ENCODE data around the gene POFUT1.
"Not testable (repeated sequence)": the region's sequence is repeated elsewhere in the genome, so short reads cannot be mapped to it uniquely, and the experiment has no call there.

The POFUT1 gene

DNA sequence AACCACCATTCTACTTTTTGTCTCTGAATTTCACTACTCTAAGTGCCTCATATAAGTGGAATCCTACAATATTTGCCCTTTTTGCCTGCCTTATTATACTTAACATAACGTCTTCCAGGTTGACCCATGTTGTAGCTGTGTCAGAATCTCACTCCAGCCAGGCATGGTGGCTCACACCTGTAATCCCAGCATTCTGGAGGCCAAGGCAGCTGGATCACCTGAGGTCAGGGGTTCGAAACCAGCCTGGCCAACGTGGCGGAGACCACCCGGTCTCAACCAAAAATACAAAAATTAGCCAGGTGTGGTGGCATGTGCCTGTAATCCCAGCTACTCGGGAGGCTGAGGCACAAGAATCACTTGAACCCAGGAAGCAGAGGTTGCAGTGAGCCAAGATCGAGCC, 30.0 kb upstream of the POFUT1 start:
- not testable (repeated sequence) for H2BK12ac ChIP-seq (ENCODE audit: low read length); DNase-seq (ENCODE audit: low spot score); H3K79me1 ChIP-seq (ENCODE audit: low read depth, low read length); H3K4me3 ChIP-seq (ENCODE audit: low read length in 2 of 2); H3K4ac ChIP-seq (ENCODE audit: low read length); H3K27ac ChIP-seq (replicated peaks; ENCODE audit: low read length); H3K9me3 ChIP-seq (replicated peaks in 1 of 2; ENCODE audit: control insufficient read depth in 2 of 2, insufficient read depth in 1 of 2, low read depth in 1 of 2, low read length in 2 of 2); H4K91ac ChIP-seq (ENCODE audit: low read depth, low read length, poor library complexity); H3K27me3 ChIP-seq (ENCODE audit: control insufficient read depth in 3 of 3, insufficient read depth in 3 of 3, low read depth in 1 of 3, low read length in 3 of 3); H2BK15ac ChIP-seq (ENCODE audit: low read length); H3K9ac ChIP-seq (ENCODE audit: low read depth, low read length, poor library complexity); H2BK5ac ChIP-seq (ENCODE audit: low read length); H4K8ac ChIP-seq (ENCODE audit: low read depth, low read length); H3K23ac ChIP-seq (ENCODE audit: low read depth, low read length, poor library complexity); H2AK5ac ChIP-seq (ENCODE audit: low read depth, low read length); H2AFZ ChIP-seq (ENCODE audit: low read length); H3K14ac ChIP-seq (ENCODE audit: low read length); H3K18ac ChIP-seq (ENCODE audit: low read length); H3K36me3 ChIP-seq (replicated peaks in 1 of 2; ENCODE audit: control insufficient read depth in 2 of 2, insufficient read depth in 2 of 2, low read length in 2 of 2); H3K4me1 ChIP-seq (ENCODE audit: control insufficient read depth in 2 of 2, insufficient read depth in 1 of 2, low read depth in 1 of 2, low read length in 2 of 2); H2BK120ac ChIP-seq (ENCODE audit: low read depth, low read length); H3K4me2 ChIP-seq (ENCODE audit: insufficient read depth, low read length, poor library complexity, severe bottlenecking)
- WGBS, 2 donors (ENCODE audit: extremely low coverage in 2 of 2, insufficient read length in 2 of 2, insufficient replicate concordance in 1 of 2): no CpG with 5 or more reads among the region's 7 CpGs

DNA sequence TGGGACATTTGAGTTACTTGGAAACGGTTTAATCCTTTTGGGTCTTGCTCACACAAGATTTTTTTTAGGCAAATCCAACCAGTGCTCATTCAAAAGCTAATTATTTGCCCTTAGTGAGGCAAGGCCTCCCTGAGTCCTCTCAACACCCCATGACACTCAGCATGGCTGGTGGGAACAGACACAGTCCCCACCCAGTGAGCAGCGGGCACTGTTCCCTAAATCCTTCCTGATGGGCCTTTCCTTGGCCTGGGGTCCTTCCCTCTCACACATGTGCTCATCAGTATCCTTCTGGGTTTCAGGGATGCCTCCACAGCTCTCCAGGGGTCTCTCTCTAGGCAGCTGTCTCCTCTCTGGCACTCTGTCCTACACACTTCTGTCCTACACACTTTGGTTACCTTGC, 28.2 kb upstream of the POFUT1 start:
- H3K36me3 ChIP-seq (replicated peaks in 1 of 2; ENCODE audit: control insufficient read depth in 2 of 2, insufficient read depth in 2 of 2, low read length in 2 of 2): peaks cover 0 to 2% of the 10 kb centered on the region in 2 donors
- H3K4me2 ChIP-seq (ENCODE audit: insufficient read depth, low read length, poor library complexity, severe bottlenecking): no peak overlapping the region
- no peak overlapping the region for H2BK12ac ChIP-seq (ENCODE audit: low read length)
- H2BK5ac ChIP-seq (ENCODE audit: low read length): no peak overlapping the region
- no peak for DNase-seq (ENCODE audit: low spot score)
- no peaks in the 10 kb centered on the region for H3K27me3 ChIP-seq (ENCODE audit: control insufficient read depth in 3 of 3, insufficient read depth in 3 of 3, low read depth in 1 of 3, low read length in 3 of 3)
- H3K9me3 ChIP-seq (replicated peaks in 1 of 2; ENCODE audit: control insufficient read depth in 2 of 2, insufficient read depth in 1 of 2, low read depth in 1 of 2, low read length in 2 of 2): peaks cover 0 to 2% of the 10 kb centered on the region in 2 donors
- H3K23ac ChIP-seq (ENCODE audit: low read depth, low read length, poor library complexity): no peak overlapping the region
- no peak overlapping the region for H2AK5ac ChIP-seq (ENCODE audit: low read depth, low read length)
- H2BK120ac ChIP-seq (ENCODE audit: low read depth, low read length): no peak overlapping the region
- no peak overlapping the region for H3K27ac ChIP-seq (replicated peaks; ENCODE audit: low read length)
- no CpG with 5 or more reads among the region's 2 CpGs for WGBS, 2 donors (ENCODE audit: extremely low coverage in 2 of 2, insufficient read length in 2 of 2, insufficient replicate concordance in 1 of 2)
- H3K4me1 ChIP-seq (ENCODE audit: control insufficient read depth in 2 of 2, insufficient read depth in 1 of 2, low read depth in 1 of 2, low read length in 2 of 2): peaks cover 0 to 3% of the 10 kb centered on the region in 2 donors
- H3K18ac ChIP-seq (ENCODE audit: low read length): no peak overlapping the region
- H2BK15ac ChIP-seq (ENCODE audit: low read length): no peak overlapping the region
- H2AFZ ChIP-seq (ENCODE audit: low read length): no peak overlapping the region
- no peak overlapping the region for H3K4me3 ChIP-seq (ENCODE audit: low read length in 2 of 2)
- no peak overlapping the region for H4K91ac ChIP-seq (ENCODE audit: low read depth, low read length, poor library complexity)
- no peaks in the 10 kb centered on the region for H3K79me1 ChIP-seq (ENCODE audit: low read depth, low read length)
- no peak overlapping the region for H3K14ac ChIP-seq (ENCODE audit: low read length)
- no peak overlapping the region for H3K4ac ChIP-seq (ENCODE audit: low read length)
- no peak overlapping the region for H3K9ac ChIP-seq (ENCODE audit: low read depth, low read length, poor library complexity)
- H4K8ac ChIP-seq (ENCODE audit: low read depth, low read length): no peak overlapping the region

- Histone ChIP-seq H3K27me3 (ENCODE audit: control insufficient read depth in 3 of 3, insufficient read depth in 3 of 3, low read depth in 1 of 3, low read length in 3 of 3) (no peaks in the 10 kb centered on the region), H3K4me2 (ENCODE audit: insufficient read depth, low read length, poor library complexity, severe bottlenecking) (no peak overlapping the region), H2AK5ac (ENCODE audit: low read depth, low read length) (no peak overlapping the region), H3K4ac (ENCODE audit: low read length) (no peak overlapping the region), H3K9me3 (replicated peaks in 1 of 2; ENCODE audit: control insufficient read depth in 2 of 2, insufficient read depth in 1 of 2, low read depth in 1 of 2, low read length in 2 of 2) (peaks cover 0 to 2% of the 10 kb centered on the region in 2 donors), H3K18ac (ENCODE audit: low read length) (no peak overlapping the region), H2AFZ (ENCODE audit: low read length) (no peak overlapping the region), H3K4me1 (ENCODE audit: control insufficient read depth in 2 of 2, insufficient read depth in 1 of 2, low read depth in 1 of 2, low read length in 2 of 2) (peaks cover 0 to 3% of the 10 kb centered on the region in 2 donors), H2BK5ac (ENCODE audit: low read length) (no peak overlapping the region), H3K79me1 (ENCODE audit: low read depth, low read length) (no peaks in the 10 kb centered on the region), H3K9ac (ENCODE audit: low read depth, low read length, poor library complexity) (no peak overlapping the region), H3K4me3 (ENCODE audit: low read length in 2 of 2) (no peak overlapping the region), H3K23ac (ENCODE audit: low read depth, low read length, poor library complexity) (no peak overlapping the region), H2BK15ac (ENCODE audit: low read length) (no peak overlapping the region), H3K36me3 (replicated peaks in 1 of 2; ENCODE audit: control insufficient read depth in 2 of 2, insufficient read depth in 2 of 2, low read length in 2 of 2) (peaks cover 0 to 2% of the 10 kb centered on the region in 2 donors), H3K27ac (replicated peaks; ENCODE audit: low read length) (no peak overlapping the region), H4K91ac (ENCODE audit: low read depth, low read length, poor library complexity) (no peak overlapping the region), H2BK120ac (ENCODE audit: low read depth, low read length) (no peak overlapping the region), H2BK12ac (ENCODE audit: low read length) (no peak overlapping the region), H3K14ac (ENCODE audit: low read length) (no peak overlapping the region), H4K8ac (ENCODE audit: low read depth, low read length) (no peak overlapping the region)
- WGBS, 2 donors (ENCODE audit: extremely low coverage in 2 of 2, insufficient read length in 2 of 2, insufficient replicate concordance in 1 of 2): no CpG with 5 or more reads among the region's 4 CpGs
- DNase-seq (ENCODE audit: low spot score): no peak
These were observed 27.7 kb upstream of the POFUT1 start for GRCh38 chr20:32179934-32180333.

- Histone ChIP-seq H3K14ac (ENCODE audit: low read length) (no peak overlapping the region), H4K8ac (ENCODE audit: low read depth, low read length) (no peak overlapping the region), H3K9me3 (replicated peaks in 1 of 2; ENCODE audit: control insufficient read depth in 2 of 2, insufficient read depth in 1 of 2, low read depth in 1 of 2, low read length in 2 of 2) (peaks cover 0 to 2% of the 10 kb centered on the region in 2 donors), H3K9ac (ENCODE audit: low read depth, low read length, poor library complexity) (no peak overlapping the region), H2BK15ac (ENCODE audit: low read length) (no peak overlapping the region), H3K4me3 (ENCODE audit: low read length in 2 of 2) (no peak overlapping the region), H2BK12ac (ENCODE audit: low read length) (no peak overlapping the region), H3K4ac (ENCODE audit: low read length) (no peak overlapping the region), H2BK5ac (ENCODE audit: low read length) (no peak overlapping the region), H3K27me3 (ENCODE audit: control insufficient read depth in 3 of 3, insufficient read depth in 3 of 3, low read depth in 1 of 3, low read length in 3 of 3) (no peaks in the 10 kb centered on the region), H2AK5ac (ENCODE audit: low read depth, low read length) (no peak overlapping the region), H2BK120ac (ENCODE audit: low read depth, low read length) (no peak overlapping the region), H3K18ac (ENCODE audit: low read length) (no peak overlapping the region), H3K4me2 (ENCODE audit: insufficient read depth, low read length, poor library complexity, severe bottlenecking) (no peak overlapping the region), H3K36me3 (replicated peaks in 1 of 2; ENCODE audit: control insufficient read depth in 2 of 2, insufficient read depth in 2 of 2, low read length in 2 of 2) (peaks cover 0 to 2% of the 10 kb centered on the region in 2 donors), H4K91ac (ENCODE audit: low read depth, low read length, poor library complexity) (no peak overlapping the region), H3K79me1 (ENCODE audit: low read depth, low read length) (no peaks in the 10 kb centered on the region), H3K4me1 (ENCODE audit: control insufficient read depth in 2 of 2, insufficient read depth in 1 of 2, low read depth in 1 of 2, low read length in 2 of 2) (peaks cover 0 to 3% of the 10 kb centered on the region in 2 donors), H3K27ac (replicated peaks; ENCODE audit: low read length) (no peak overlapping the region), H2AFZ (ENCODE audit: low read length) (no peak overlapping the region), H3K23ac (ENCODE audit: low read depth, low read length, poor library complexity) (no peak overlapping the region)
- DNase-seq (ENCODE audit: low spot score): no peak
- WGBS, 2 donors (ENCODE audit: extremely low coverage in 2 of 2, insufficient read length in 2 of 2, insufficient replicate concordance in 1 of 2): no CpG with 5 or more reads among the region's 2 CpGs
These were observed 26.1 kb upstream of the POFUT1 start for GRCh38 chr20:32181606-32182005.
